SK-N-SH (cell line): Measurements from ENCODE around the gene UBE2D1.

Experiments used
- EP300 ChIP-seq, 2 experiments: IDR thresholded peaks; 2 replicates each; pipeline versions ENCODE4 v1.4.0 to v1.6.1; 2012; ENCODE audit warnings: borderline replicate concordance in 1 of 2, low read depth in 1 of 2, low read length in 1 of 2
- MXI1 ChIP-seq: IDR thresholded peaks from 2 replicates; pipeline ENCODE4 v1.6.1; 2012; ENCODE audit warnings: mild to moderate bottlenecking, low read depth, low read length, improper control_type of control experiment
- SIN3A ChIP-seq: IDR thresholded peaks from 2 replicates; pipeline ENCODE4 v1.6.1; 2012; ENCODE audit warnings: low read depth, mild to moderate bottlenecking, low read length, moderate library complexity, borderline replicate concordance
- TF ChIP-seq, protein P1 (sequence below): fragments of 200-600 bp; sonication (generic); IDR thresholded peaks from 2 replicates; pipeline ENCODE4 v1.6.1; 2017; ENCODE audit warnings: antibody characterized with exemption, mild to moderate bottlenecking, moderate library complexity

DNA sequence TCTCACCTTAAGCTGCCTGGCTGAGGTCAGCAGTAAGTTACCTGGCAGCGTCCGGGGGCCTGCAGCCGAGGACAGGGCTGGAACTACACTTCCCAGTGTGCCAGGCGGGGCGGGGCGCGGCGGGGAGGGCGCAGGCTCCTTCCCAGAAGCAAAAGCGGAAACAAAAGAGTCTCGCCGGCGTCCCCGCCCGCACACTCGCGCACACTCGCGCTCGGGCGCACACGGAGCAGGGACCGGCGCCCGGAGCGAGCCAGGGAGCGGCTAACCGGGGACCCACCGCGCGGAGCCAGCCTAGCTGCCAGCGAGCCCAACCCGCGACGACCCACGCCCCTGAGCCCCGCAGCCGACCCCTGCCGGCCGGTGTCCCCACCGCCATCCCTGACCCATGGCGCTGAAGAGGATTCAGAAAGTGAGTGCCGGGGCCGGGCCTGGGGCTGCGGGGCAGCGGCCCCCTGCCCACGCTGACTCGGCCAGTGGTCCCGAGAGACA is at the start of gene UBE2D1:
- TF ChIP-seq, protein P1, sequence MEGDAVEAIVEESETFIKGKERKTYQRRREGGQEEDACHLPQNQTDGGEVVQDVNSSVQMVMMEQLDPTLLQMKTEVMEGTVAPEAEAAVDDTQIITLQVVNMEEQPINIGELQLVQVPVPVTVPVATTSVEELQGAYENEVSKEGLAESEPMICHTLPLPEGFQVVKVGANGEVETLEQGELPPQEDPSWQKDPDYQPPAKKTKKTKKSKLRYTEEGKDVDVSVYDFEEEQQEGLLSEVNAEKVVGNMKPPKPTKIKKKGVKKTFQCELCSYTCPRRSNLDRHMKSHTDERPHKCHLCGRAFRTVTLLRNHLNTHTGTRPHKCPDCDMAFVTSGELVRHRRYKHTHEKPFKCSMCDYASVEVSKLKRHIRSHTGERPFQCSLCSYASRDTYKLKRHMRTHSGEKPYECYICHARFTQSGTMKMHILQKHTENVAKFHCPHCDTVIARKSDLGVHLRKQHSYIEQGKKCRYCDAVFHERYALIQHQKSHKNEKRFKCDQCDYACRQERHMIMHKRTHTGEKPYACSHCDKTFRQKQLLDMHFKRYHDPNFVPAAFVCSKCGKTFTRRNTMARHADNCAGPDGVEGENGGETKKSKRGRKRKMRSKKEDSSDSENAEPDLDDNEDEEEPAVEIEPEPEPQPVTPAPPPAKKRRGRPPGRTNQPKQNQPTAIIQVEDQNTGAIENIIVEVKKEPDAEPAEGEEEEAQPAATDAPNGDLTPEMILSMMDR, result no peak; the same call in 1 of the 2 replicates
- TF ChIP-seq EP300 (IDR thresholded peaks at IDR 0.05; ENCODE audit: borderline replicate concordance in 1 of 2, low read depth in 1 of 2, low read length in 1 of 2) (no peak), SIN3A (peak; percentile 71; the same call in 1 of the 2 replicates), MXI1 (no peak)
